Pulmonary artery endothelial cell (primary cell): ENCODE data around the gene SENP2. TPM values are rescaled to one million over a fixed set of nuclear protein-coding genes. Genes with fewer than 3 reads are reported as not detected.

Experiments
- DNase-seq: peaks from one replicate; pipeline ENCODE4 v3.0.0-alpha.2; 2011; ENCODE audit warnings: low read depth, low spot score
- total RNA-seq: library from RNA; depleted of rRNA; stranded (reverse); fragments of >200 nt; gene quantifications from 2 replicates; pipeline ENCODE4 v1.2.3, GENCODE V29; 2014

Gene SENP2
- total RNA-seq, 1 donor from 2014 or later, result 35.7 TPM

- no peak for DNase-seq
Measured at GRCh38 chr3:185678027-185678426, 91.9 kb downstream of the SENP2 start.

- DNase-seq, result no peak
Measured at GRCh38 chr3:185680231-185680630, 94.1 kb downstream of the SENP2 start.

Other genes with a start within 250 kb of the SENP2 start
- gene MAP3K13, start 223.2 kb upstream of the SENP2 start, total RNA-seq, result 17.3 and 17.5 TPM in 2 replicates
- gene TMEM41A, start 87.3 kb upstream of the SENP2 start, total RNA-seq, result 11.6 and 12.7 TPM in 2 replicates
- gene LIPH, start 33.7 kb upstream of the SENP2 start, total RNA-seq, result 0.04 and 0.07 TPM in 2 replicates
- 56.4 and 62.0 TPM in 2 replicates for gene IGF2BP2, start 238.7 kb downstream of the SENP2 start, total RNA-seq